Activated T-cell treated with anti-CD3 and anti-CD28 coated beads, Interleukin-2, amount 50 U/mL, for 1 hour (primary cell): Measurements from ENCODE around the gene MYO1E.

Source experiments
- DNase-seq: peaks from one replicate; pipeline ENCODE4 v3.0.0-alpha.2; 2020

Gene MYO1E

GRCh38 chr15:59255680-59256336 lies 116.9 kb downstream of the MYO1E start:
- DNase-seq: no peak

GRCh38 chr15:59252137-59252536 lies 120.5 kb downstream of the MYO1E start:
- no peak for DNase-seq

- DNase-seq: no peak
Observed at GRCh38 chr15:59251001-59251845, 121.4 kb downstream of the MYO1E start.

GRCh38 chr15:59250249-59250648 lies 122.4 kb downstream of the MYO1E start:
- DNase-seq: no peak

- DNase-seq: no peak
Observed at GRCh38 chr15:59249816-59250215, 122.9 kb downstream of the MYO1E start.

- peak; percentile 28 for DNase-seq
Observed at GRCh38 chr15:59247364-59247763, 125.3 kb downstream of the MYO1E start.

GRCh38 chr15:59245559-59245958 lies 127.1 kb downstream of the MYO1E start:
- DNase-seq: no peak

GRCh38 chr15:59244337-59244736 lies 128.3 kb downstream of the MYO1E start:
- no peak for DNase-seq

- no peak for DNase-seq
Observed at GRCh38 chr15:59243622-59244021, 129.0 kb downstream of the MYO1E start.

GRCh38 chr15:59242649-59243048 lies 130.0 kb downstream of the MYO1E start:
- DNase-seq: no peak

- DNase-seq: no peak
Observed at GRCh38 chr15:59240036-59240435, 132.6 kb downstream of the MYO1E start.

- no peak for DNase-seq
Observed at GRCh38 chr15:59237924-59238331, 134.7 kb downstream of the MYO1E start.

- no peak for DNase-seq
Observed at GRCh38 chr15:59237119-59237855, 135.4 kb downstream of the MYO1E start.

- DNase-seq: no peak
Observed at GRCh38 chr15:59236394-59236793, 136.3 kb downstream of the MYO1E start.

GRCh38 chr15:59232476-59232875 lies 140.2 kb downstream of the MYO1E start:
- DNase-seq: no peak

- DNase-seq: no peak
Observed at GRCh38 chr15:59230531-59231055, 142.1 kb downstream of the MYO1E start.

- no peak for DNase-seq
Observed at GRCh38 chr15:59229453-59229852, 143.2 kb downstream of the MYO1E start.

GRCh38 chr15:59229015-59229414 lies 143.7 kb downstream of the MYO1E start:
- DNase-seq: no peak

- no peak for DNase-seq
Observed at GRCh38 chr15:59227021-59227420, 145.7 kb downstream of the MYO1E start.

- DNase-seq: no peak
Observed at GRCh38 chr15:59224474-59224873, 148.2 kb downstream of the MYO1E start.

- no peak for DNase-seq
Observed at GRCh38 chr15:59223736-59224135, 148.9 kb downstream of the MYO1E start.

- no peak for DNase-seq
Observed at GRCh38 chr15:59222906-59223550, 149.6 kb downstream of the MYO1E start.
